PC-3 (cell line): ENCODE measurements around the gene MACROD2.

Experiments used
- EZH2 ChIP-seq: fragments of 300-600 bp; sonication (generic); IDR thresholded peaks from one replicate; pipeline ENCODE4 v1.6.1; 2017; ENCODE audit warnings: antibody characterized with exemption, mild to moderate bottlenecking, low read length; ENCODE audit not compliant: unreplicated experiment
- TF ChIP-seq, protein P1 (sequence below): fragments of 300-600 bp; sonication (generic); conservative IDR thresholded peaks from 2 replicates; pipeline ENCODE4 v1.5.1; 2017; ENCODE audit warnings: antibody characterized with exemption, low read depth, mild to moderate bottlenecking, low read length

DNA sequence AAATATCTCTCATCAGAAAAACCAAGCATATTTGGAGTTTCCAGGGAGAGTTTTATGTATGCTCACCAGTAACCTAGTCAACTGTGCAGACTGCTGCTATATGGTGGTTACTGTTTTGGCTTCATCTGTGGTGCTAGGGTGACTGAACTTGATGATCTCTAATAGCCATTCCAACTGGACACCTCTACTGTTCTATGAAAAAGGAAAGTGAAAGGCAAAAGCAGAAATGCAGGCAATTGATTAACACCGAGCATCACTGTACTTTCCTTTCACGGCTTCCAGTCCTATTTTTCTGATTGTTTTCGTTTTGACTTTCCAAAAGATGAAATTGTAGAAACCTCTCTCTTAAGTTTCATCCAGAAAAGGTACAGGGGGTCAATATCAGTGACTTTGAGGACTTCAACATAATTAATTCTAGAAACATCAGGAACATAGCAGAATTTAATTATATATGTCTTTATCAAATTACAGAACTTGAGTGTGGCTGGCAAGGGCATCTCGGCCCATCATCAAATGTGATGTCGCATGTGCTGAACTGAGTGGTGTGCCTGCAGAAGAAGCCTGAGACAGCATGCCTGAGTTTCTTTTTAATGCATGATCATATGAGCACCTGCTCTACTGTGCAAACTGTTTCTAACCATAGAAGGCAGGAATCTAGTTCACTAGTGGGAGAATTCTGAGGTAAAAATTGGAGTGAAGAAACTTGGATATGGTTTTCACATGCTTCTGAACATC, 806.4 kb downstream of the MACROD2 start:
- TF ChIP-seq, protein P1, sequence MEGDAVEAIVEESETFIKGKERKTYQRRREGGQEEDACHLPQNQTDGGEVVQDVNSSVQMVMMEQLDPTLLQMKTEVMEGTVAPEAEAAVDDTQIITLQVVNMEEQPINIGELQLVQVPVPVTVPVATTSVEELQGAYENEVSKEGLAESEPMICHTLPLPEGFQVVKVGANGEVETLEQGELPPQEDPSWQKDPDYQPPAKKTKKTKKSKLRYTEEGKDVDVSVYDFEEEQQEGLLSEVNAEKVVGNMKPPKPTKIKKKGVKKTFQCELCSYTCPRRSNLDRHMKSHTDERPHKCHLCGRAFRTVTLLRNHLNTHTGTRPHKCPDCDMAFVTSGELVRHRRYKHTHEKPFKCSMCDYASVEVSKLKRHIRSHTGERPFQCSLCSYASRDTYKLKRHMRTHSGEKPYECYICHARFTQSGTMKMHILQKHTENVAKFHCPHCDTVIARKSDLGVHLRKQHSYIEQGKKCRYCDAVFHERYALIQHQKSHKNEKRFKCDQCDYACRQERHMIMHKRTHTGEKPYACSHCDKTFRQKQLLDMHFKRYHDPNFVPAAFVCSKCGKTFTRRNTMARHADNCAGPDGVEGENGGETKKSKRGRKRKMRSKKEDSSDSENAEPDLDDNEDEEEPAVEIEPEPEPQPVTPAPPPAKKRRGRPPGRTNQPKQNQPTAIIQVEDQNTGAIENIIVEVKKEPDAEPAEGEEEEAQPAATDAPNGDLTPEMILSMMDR: no peak
- no peak for TF ChIP-seq EZH2
